ENCODE results near the gene PTPRQ.
"Not testable (repeated sequence)": the region's sequence is repeated elsewhere in the genome, so short reads cannot be mapped to it uniquely, and the experiment has no call there.

PTPRQ gene, protein sequence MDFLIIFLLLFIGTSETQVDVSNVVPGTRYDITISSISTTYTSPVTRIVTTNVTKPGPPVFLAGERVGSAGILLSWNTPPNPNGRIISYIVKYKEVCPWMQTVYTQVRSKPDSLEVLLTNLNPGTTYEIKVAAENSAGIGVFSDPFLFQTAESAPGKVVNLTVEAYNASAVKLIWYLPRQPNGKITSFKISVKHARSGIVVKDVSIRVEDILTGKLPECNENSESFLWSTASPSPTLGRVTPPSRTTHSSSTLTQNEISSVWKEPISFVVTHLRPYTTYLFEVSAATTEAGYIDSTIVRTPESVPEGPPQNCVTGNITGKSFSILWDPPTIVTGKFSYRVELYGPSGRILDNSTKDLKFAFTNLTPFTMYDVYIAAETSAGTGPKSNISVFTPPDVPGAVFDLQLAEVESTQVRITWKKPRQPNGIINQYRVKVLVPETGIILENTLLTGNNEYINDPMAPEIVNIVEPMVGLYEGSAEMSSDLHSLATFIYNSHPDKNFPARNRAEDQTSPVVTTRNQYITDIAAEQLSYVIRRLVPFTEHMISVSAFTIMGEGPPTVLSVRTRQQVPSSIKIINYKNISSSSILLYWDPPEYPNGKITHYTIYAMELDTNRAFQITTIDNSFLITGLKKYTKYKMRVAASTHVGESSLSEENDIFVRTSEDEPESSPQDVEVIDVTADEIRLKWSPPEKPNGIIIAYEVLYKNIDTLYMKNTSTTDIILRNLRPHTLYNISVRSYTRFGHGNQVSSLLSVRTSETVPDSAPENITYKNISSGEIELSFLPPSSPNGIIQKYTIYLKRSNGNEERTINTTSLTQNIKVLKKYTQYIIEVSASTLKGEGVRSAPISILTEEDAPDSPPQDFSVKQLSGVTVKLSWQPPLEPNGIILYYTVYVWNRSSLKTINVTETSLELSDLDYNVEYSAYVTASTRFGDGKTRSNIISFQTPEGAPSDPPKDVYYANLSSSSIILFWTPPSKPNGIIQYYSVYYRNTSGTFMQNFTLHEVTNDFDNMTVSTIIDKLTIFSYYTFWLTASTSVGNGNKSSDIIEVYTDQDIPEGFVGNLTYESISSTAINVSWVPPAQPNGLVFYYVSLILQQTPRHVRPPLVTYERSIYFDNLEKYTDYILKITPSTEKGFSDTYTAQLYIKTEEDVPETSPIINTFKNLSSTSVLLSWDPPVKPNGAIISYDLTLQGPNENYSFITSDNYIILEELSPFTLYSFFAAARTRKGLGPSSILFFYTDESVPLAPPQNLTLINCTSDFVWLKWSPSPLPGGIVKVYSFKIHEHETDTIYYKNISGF (N-terminal part only)

DNA sequence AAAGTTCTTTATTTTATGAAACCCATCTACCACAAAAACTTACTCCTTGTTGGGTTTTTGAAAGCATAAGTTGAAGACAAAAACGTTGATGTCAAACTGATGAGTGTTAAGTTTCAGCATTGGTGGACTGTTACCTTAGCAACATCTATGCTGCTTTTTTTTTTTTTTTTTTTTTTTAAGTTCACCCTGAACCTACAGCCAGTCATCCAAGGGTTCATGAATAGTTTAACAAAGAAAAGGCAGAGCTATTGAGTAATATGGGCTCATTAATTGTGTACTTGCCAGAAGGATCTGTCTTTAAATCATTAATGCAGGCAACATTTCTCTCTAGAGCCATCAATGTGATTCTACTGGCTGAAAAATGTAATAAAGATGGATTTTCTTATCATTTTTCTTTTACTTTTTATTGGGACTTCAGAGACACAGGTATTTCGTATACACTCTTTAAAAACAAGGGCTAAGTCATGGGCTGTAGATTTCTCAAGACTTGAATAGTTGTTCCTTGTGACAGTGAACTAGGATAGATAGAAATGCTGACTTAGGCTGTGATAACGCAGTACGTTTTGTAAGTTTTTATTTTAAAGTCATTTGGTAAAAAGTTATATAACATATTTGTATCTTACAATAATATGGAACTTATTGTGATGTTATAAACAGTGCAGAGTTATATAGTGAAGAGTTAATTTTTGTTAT is at the start of gene PTPRQ:
TSS of gene PTPRQ (plus strand) at position 262 of the 693 bp plus-strand sequence. CDS start at position 373, 111 bp downstream.
- no peak for DNase-seq

DNA sequence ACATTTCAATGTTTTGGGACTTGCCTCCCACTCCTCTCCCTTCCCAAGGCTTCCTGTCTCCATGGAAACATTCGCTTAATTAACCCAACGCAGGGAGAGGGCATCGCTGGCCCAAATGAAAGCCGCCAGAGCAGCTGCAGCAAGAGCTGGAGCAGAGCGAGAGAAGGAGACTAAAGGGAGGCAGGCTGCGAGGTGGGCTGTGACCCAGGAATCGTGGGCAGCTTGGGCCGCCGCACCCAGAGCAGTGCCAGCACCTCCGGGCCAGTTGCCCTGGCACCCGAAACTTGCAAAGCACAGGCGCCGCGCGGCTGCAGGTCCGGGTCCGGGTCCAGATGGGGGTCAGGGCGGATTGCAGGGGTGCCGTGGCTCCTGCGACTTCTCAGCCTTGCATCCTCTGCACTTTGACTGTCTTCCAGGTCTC is 43.5 kb upstream of the PTPRQ start:
- no peak for DNase-seq

DNA sequence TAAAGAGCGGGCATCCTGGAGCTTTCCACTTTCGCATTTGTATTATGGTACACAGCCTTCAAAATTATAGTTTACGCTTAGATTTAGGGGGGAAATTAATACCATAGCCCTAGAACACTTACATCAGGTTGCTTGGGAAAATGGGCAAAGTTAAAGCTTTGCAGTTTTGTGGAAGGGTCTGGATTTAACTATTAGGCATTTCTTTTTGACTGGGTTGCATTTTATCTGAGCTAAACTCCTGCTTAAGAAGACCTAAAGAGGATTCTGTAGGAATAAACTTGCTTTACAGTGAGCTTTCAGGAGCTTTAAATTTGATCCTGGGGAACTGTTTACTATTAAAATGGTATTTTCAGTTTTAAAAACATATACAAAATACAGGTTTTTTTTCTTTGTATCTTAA is 42.8 kb upstream of the PTPRQ start:
- DNase-seq = no peak

DNA sequence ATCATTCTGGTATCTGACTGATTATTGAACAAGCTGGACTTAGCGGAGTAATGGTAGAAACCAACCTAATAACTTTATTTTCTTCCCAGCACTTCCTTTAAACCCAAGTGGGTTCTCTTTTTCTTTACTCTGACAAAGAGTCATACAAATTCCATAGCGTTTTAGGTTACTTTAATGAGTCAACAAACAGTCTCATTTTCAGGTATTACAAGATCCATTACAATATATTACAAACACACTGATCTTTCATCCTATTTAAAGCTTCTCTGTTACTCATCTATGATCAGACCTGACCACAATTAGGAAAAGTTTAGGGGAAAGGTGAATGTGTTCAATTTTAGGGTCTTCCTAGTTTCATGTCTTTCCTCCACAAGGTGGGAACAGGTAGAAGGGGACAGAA is 39.4 kb upstream of the PTPRQ start:
- DNase-seq = no peak

DNA sequence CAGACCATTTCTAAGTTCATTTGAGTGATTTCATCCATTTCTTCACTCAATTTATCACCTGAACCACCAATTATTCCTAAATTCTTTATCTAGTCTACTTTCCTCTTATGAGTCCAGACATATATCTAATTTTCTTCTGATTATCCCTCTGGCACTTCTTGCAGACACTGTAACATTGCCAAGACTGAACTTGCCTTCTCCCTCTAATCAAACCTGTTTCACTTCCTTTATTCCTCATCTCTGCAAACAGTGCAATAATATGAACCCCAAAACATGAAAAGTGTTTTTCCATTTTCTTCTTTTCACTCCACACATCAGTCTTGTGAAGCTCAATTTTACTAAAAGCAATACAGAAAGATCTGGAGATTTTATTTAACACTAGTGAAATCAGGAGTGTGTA is 37.8 kb upstream of the PTPRQ start:
- DNase-seq = no peak

DNA sequence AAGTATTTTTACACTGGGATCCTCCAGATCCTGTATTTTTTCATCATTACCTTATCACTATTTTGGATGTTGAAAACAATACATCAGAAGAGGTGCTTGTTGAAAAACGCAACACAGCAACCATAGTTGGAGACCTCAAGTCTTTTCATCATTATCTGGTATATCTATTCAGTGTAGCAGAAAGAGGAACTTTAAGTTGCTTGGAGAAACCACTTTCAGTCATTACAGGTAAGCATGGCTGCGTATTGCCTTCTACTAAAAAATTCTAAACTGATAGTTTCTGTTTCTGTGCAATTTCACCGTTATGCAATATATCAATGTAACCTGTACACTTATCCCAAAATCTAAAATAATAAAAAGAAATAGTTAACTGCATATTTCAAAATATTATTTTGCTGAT is 32.2 kb upstream of the PTPRQ start:
- DNase-seq = no peak

DNA sequence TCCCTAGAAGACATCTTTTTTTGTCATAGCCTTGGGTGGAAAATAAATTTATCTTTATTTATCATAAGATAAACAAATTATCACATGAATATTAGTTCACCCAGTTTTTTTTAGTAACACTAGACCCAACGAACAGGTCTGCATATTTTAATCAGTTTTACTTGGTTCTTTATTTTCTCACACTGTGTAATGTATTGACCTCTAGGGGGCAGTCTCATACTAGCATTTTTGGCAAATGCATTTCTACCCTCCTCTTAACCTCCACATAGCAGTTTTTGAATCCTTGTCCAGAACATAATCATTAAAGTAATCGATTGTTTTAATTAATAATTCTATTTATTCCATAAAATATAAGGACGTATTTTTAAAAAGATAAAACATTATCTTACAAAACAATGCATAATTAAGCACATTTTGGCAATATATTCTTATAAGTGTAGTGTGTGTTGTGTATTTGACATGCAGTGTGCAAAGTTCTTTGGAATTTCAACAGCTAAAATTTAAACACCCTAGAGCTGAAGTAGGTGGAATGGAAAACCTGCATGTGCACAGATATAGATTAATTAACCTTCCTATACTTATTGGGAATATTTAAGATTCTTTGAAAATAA is 31.6 kb upstream of the PTPRQ start:
- DNase-seq = peak in 1 of 2 experiments; percentile 39

DNA sequence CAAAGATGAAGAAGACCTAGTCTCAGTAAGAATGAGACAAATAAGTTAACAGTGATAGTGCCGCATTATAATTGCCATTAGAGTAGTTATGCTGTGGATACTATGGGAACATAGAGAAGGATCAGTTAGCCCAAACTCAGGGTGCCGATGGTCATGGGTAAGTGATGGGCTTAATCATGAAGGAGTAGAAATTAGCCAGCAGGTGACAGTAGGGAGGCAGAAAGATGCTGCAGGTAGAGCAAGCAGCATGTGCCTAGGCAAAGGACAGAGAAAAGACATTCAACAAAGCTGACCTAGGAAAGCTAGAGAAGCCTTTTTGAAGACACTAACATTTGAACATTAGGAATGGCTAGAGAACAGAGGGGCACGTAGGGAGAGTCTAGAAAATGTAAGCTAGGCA is 30.6 kb upstream of the PTPRQ start:
- DNase-seq = no peak

DNA sequence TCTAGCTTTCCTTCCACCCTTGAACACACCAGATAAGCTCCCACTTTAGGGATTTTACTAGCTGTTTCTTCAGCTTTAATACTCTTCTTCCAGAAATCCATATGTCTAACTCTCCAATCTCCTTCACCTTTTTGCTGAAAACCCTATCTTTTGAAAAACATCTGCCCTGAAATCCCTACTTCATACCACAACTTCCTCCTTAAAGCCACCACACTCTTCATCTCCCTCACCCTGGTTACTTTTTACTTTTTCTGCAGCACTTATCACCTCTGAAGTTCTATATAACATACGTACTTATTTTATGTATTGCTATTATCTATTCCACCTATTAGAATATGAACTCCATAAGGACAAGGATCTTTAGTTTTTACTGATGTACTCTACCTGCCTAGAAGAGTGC is 28.6 kb upstream of the PTPRQ start:
- no peak for DNase-seq

DNA sequence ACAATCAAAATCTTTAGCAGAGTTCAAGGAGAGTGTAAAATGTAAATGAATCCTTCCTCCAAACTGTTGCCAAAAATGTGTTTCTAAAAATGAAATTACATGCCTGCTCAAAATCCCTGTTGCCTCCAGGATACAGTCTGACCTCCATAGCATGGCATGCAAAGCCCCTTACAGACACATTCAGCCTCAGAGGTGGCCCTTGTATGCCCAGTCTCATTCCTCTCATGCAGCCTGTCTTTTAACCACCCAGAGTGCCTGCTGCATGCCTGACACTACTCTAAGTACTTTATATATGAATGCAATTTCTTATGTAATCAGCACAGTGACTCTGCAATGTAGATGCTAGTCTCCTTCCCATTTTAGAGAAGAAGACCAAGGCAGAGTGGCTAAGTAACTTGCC is 24.4 kb upstream of the PTPRQ start:
- DNase-seq = no peak

DNA sequence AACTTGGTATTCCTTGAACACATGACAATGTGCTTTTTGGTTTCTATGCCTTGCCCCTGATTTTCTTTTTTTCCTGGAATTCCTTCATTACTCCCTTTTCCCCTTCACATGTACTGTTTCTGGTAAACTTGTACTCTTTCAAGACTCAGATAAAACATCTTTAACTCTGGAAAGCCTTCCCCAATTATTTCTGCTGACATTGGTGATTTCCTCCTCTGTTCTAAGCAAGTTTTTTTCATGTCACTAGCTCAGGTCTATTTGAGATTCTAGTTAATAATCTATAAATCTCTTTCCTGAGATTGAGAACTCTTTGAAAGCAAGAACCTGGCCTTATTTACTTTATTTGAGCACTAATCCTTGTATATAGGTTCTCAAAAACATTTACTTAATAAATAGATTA is 24.0 kb upstream of the PTPRQ start:
- no peak for DNase-seq

DNA sequence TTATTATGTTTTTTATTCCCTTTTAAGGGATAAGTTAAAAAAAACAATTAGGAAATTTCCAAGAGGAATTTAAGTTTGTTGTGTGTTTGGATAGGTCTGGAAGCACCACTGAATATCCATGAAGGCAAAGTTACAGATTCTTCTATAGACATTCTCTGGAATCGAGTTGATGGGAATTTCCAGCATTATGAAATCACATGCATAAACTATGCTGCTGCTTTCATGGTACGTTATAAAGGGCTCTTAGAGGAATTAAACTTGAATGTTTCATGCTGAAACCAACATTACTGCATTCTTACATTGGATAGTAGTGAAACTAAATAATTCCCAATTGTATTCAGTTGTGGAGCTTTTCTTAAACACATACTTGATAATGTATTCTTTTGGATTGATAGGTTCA is 21.5 kb upstream of the PTPRQ start:
- no peak for DNase-seq

DNA sequence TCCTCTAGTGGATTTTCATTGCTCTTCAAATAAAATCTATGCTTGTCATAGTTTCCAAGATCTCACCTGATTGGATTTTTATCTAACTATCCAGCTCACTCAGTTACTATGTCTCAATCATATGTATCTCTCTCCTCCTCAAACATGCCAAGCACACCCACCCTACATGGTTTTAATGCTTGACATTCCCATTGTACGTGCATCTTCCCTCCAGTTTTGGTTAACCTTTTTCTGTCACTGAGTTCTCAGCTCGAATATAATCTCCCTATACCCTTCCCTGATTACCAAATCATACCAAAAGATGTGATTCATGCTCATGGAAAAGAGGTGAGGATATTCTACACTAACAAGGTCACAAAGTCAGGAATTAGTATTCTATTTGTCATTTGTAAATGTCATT is 12.0 kb upstream of the PTPRQ start:
- no peak for DNase-seq

DNA sequence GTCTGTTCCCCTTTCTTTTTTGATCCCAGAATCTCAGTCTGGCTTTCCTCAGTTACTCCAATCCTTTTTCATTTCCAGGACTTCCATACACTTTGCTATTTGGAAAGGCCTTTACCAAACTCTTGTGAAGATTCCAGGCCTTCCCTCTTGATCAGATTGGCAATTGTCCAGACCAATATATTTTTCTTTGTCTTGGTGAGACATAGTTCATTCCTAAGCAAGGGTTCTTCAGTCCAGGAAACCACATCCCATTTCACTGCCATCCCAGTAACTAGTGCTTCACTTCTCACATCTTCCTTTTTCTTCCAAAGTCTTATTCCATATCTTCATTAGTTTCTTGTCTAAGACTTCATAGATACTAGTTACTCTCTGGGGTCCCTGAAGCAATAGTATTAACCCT is 2.1 kb upstream of the PTPRQ start:
- no peak for DNase-seq

DNA sequence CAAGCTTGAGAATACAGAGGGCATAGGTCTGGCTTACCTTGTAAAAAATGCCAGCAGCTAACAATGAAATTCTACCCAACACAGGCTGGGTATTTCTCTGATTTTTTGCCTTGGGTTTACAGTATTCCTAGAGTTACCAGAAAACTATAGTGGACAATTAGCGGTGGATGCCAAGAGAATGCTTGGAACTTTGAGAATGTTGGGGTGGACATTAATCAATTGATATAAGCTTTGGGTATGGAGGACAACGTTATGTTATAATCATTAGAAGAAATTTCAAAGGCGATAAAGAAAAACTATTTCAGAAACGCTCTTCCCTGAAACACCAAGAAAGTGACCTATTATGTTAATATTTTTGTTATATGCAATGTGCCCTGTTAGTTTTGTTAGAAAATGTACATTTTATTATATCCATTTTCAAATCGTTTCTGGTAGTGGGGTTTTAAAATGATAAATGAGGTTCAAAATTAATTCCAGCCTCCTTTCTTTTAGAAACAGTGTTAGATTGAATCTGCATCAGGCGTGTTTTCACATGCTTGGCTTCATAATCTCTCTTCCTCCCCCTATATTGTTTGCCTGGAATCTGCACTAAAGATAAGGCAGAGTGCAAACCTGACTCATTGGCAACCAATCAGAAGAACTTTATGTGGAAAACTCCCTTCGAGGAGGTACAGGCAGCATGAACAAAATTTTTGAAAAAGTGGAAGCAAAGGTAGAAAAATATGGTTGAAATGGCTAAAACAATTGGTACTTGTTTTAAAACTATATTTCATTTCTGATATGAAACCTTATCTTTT is 1.4 kb upstream of the PTPRQ start:
- no peak for DNase-seq

DNA sequence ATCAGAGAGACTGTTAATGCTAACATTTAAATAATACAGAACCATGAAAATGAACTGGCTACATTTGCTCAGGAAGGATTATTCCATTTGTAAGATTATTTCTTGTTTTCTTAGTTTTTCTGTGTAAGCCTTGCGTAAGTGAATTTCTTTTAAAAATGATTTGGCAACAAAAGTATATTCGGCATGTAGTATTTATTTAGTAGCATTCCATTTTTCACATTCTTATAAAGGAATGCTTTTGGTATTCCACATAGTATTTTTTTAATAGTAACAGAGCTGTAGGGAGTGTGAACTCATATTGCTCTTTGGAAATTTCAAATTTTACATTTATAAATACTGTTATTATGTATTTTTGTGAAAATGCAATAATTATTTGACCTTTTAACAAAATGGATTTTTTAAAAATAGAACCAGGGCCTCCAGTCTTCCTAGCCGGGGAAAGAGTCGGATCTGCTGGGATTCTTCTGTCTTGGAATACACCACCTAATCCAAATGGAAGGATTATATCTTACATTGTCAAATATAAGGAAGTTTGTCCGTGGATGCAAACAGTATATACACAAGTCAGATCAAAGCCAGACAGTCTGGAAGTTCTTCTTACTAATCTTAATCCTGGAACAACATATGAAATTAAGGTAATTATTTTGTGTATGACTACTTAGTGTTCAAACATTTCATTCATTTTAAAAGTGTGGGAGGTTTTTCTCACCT is 1.2 kb downstream of the PTPRQ start:
- no peak for DNase-seq

DNA sequence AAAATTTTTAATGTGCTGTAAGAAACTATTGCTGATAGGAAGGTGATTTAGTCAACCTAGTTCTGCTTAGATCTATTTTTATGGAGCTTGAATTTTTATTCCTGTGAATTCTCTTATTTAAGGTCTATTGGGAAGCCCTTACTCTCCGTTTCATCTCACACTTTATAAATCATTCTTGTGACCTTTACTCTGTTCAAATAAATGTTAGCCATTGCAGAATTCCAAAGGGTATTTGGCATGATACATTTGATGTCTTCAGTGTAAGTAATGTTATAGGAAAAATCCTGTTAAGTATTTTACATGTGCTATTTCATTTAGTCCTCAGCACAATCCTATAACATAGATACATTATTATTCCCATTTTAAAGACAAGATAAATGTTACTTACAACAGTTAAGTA is 12.5 kb downstream of the PTPRQ start:
- DNase-seq = no peak

DNA sequence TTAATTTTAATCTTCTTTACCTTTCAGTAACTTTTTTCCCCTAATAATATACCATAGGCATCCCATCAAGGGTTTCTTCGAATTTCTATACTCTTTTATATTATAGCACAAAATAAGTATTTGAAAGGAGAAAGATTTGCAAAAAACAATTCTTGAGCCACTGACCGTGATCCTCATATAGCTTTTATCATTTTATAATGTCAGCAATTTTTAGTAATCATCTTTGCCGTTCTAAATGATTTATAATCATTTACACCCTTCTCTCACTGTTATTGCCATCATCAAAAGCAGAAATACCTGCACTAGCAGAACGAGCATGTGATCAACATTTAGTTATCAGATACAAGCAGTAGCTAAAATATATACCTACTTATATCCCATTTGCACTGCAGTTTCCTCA is 16.9 kb downstream of the PTPRQ start:
- no peak for DNase-seq

DNA sequence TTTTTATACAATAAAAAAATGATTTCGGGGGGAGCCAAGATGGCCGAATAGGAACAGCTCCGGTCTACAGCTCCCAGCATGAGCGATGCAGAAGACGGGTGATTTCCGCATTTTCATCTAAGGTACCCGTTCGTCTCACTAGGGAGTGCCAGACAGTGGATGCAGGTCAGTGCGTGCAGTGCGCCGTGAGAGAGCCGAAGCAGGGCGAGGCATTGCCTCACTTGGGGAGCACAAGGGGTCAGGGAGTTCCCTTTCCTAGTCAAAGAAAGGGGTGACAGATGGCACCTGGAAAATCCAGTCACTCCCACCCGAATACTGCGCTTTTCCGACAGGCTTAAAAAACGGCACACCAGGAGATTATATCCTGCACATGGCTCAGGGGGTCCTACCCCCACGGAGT is 17.8 kb downstream of the PTPRQ start:
- not testable (repeated sequence) for DNase-seq

DNA sequence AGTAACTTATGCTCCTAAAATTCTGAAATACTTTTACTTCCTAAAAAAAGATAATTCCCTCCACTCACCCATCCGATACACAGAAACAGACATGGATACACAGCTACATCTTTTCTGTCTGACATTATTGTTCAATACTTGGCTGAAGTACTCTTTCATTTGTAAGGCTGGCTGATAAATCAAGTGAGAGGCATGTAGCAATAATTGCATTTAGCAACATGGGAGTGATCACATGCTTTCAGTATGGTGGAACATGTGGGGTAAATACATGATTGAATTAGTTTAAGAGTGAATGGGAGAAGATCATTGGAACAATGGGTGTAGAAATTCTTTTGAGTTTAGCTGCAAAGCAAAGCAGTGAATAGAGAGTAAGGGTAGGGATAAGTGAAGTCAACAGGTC is 25.6 kb downstream of the PTPRQ start:
- DNase-seq = no peak

DNA sequence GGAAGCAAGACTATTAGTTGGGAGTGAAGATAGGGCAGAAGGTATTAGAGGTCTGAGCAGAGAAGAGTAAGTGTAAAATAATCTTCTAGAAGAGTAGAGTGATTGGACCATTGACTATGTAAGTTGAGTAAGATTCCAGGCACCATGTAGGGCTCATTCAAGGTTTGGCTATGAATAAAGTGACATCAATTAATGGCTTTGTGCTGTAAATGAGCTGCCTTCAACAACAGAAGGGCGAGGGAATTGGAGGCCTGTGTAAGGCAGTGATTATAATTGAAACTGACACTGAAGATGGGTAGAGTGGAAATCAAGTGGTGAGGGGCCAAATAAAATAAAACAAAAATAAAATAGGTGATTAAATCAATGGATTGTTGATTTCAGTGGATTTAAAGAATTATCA is 26.4 kb downstream of the PTPRQ start:
- DNase-seq = no peak
